ENCODE results near the gene SHOX. TPM values are rescaled to one million over a fixed set of nuclear protein-coding genes. Genes with fewer than 3 reads are reported as not detected.

SHOX gene
- total RNA-seq, 1 donor from 2014 or later, result not detected

DNA sequence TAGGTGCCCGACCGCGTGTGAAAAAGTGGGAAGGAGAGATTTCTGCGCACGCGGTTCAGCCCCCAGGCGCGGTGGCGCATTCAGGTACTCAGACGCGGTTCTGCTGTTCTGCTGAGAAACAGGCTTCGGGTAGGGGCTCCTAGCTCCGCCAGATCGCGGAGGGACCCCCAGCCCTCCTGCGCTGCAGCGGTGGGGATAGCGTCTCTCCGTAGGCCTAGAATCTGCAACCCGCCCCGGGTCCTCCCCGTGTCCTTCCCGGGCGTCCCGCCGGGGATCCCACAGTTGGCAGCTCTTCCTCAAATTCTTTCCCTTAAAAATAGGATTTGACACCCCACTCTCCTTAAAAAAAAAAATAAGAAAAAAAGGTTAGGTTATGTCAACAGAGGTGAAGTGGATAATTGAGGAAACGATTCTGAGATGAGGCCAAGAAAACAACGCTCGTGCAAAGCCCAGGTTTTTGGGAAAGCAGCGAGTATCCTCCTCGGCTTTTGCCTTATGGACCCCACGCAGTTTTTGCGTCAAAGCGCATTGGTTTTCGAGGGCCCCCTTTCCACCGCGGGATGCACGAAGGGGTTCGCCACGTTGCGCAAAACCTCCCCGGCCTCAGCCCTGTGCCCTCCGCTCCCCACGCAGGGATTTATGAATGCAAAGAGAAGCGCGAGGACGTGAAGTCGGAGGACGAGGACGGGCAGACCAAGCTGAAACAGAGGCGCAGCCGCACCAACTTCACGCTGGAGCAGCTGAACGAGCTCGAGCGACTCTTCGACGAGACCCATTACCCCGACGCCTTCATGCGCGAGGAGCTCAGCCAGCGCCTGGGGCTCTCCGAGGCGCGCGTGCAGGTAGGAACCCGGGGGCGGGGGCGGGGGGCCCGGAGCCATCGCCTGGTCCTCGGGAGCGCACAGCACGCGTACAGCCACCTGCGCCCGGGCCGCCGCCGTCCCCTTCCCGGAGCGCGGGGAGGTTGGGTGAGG, 3.7 kb downstream of the SHOX start:
- Mint-ChIP-seq H3K4me3 (no peak overlapping the region), H3K9me3 (no peaks in the 10 kb centered on the region), H3K27me3 (peaks cover 90% of the 10 kb centered on the region), H3K4me1 (ENCODE audit: unreplicated experiment) (peaks cover 8% of the 10 kb centered on the region), H3K27ac (no peak overlapping the region), H3K36me3 (no peaks in the 10 kb centered on the region)
- TF ChIP-seq, protein P1, sequence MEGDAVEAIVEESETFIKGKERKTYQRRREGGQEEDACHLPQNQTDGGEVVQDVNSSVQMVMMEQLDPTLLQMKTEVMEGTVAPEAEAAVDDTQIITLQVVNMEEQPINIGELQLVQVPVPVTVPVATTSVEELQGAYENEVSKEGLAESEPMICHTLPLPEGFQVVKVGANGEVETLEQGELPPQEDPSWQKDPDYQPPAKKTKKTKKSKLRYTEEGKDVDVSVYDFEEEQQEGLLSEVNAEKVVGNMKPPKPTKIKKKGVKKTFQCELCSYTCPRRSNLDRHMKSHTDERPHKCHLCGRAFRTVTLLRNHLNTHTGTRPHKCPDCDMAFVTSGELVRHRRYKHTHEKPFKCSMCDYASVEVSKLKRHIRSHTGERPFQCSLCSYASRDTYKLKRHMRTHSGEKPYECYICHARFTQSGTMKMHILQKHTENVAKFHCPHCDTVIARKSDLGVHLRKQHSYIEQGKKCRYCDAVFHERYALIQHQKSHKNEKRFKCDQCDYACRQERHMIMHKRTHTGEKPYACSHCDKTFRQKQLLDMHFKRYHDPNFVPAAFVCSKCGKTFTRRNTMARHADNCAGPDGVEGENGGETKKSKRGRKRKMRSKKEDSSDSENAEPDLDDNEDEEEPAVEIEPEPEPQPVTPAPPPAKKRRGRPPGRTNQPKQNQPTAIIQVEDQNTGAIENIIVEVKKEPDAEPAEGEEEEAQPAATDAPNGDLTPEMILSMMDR (conservative IDR thresholded peaks at IDR 0.05), result no peak
- peak; percentile 60 for DNase-seq (ENCODE audit: extremely low spot score, unreplicated experiment)

DNA sequence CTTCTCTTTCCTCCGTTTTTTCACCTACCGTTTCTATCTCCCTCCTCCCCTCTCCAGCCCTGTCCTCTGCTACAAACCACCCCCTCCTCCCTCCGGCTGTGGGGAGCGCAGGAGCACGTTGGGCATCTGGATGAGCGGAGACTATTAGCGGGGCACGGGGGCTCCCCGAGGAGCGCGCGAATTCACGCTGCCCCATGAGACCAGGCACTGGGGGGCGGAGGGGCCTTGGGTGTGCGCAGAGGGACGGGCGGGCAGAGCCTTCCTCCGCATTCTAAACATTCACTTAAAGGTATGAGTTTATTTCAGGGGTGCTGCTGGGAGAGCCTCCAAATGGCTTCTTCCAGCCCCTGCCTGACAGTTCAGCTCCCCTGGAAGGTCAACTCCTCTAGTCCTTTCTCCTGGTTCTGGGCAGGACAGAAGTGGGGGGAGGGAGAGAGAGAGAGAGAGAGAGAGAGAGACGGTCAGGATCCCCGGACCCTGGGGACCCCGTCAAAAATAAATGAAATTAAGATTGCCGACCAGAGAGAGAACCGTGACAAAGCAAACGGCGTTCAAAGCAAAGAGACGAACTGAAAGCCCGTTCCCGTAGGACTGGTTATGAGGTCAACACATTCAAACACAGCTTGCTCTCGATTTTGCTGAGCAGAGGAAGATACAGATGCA, 5.0 kb downstream of the SHOX start:
- H3K36me3 Mint-ChIP-seq, result no peaks in the 10 kb centered on the region
- no peaks in the 10 kb centered on the region for H3K9me3 Mint-ChIP-seq
- peaks cover 91% of the 10 kb centered on the region for H3K27me3 Mint-ChIP-seq
- DNase-seq (ENCODE audit: extremely low spot score, unreplicated experiment), result peak; percentile 64
- H3K4me3 Mint-ChIP-seq, result no peak overlapping the region
- H3K27ac Mint-ChIP-seq, result no peak overlapping the region
- TF ChIP-seq, protein P1 (conservative IDR thresholded peaks at IDR 0.05), result no peak
- H3K4me1 Mint-ChIP-seq (ENCODE audit: unreplicated experiment), result peaks cover 8% of the 10 kb centered on the region

DNA sequence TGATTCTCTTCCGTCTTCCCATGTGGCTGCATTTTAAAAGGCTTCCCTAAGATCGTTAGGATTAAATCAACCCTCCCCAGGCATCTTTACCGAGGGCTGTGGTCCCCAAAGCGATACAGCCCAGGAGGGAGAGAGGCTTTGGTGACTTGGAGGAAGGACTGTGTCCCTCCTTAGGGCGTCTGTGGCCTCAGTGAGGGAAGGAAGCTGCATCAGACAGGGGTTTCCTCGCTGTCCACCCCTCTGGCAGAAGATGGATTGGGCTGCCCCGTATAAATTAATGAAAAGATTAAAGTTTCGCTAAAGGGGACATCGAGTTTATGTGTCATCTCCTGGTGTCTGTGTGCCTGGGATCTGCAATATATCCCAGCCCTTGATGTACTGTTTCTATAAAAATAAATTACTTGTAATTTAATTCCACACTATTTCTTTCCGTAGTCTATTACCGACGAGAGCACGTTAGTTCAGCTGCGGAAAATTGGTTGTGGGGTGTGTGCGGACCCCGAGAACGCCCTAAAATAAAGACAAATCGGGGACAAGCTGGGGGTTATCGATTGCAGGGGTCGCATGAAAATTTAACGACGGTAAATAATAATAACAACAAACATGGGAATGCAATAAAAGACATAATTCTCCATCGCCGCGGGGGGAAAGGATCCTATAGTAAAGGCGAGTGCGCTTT, 6.5 kb downstream of the SHOX start:
- Mint-ChIP-seq H3K4me1 (ENCODE audit: unreplicated experiment) (peaks cover 8% of the 10 kb centered on the region), H3K4me3 (peak overlapping the region; percentile 51), H3K27me3 (peaks cover 91% of the 10 kb centered on the region), H3K36me3 (no peaks in the 10 kb centered on the region), H3K27ac (no peak overlapping the region), H3K9me3 (no peaks in the 10 kb centered on the region)
- TF ChIP-seq, protein P1 (conservative IDR thresholded peaks at IDR 0.05), result no peak
- DNase-seq (ENCODE audit: extremely low spot score, unreplicated experiment), result peak; percentile 22

DNA sequence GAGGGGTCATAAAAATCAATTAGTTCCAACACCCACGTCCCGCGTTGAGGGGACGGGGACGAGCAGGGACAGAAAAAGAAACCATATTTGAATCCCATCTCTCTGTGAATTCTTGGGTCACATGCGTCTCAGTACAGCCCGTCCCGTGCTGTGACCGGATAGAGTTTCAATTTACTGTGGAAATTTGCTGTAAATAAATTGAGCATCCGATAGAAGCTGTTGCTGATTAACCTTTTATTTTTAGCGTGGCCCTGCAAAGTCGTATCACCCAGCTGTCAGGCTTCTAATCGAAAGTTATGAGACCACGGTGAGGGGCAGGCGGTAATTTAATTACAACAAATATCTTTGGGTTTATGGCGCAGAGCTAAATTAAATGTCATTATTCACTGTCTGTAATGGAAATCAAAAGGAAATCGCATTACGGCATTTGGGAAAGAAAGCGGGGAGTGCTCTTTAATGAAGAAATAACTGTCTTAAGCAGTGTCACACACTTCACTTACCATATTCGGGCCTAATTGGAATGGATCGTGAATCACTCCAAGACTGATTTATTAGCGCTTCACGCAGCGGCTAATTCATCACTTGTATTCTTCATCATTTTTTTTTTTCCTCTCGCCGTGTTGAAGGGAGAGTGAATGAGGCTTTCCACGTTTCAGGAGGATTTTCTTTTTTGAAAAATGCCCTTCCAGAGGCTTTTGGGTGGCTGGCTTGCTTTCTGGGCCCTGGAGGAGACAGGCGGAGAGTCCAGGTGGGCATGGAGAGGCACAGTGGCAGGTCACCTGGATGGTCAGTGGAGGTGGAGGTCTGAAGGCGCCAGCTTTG, 7.3 kb downstream of the SHOX start:
- DNase-seq (ENCODE audit: extremely low spot score, unreplicated experiment), result peak; percentile 37
- peaks cover 8% of the 10 kb centered on the region for H3K4me1 Mint-ChIP-seq (ENCODE audit: unreplicated experiment)
- TF ChIP-seq, protein P1 (conservative IDR thresholded peaks at IDR 0.05), result no peak
- H3K4me3 Mint-ChIP-seq, result peak overlapping the region; percentile 39
- H3K36me3 Mint-ChIP-seq, result no peaks in the 10 kb centered on the region
- H3K27me3 Mint-ChIP-seq, result peaks cover 91% of the 10 kb centered on the region
- H3K9me3 Mint-ChIP-seq, result no peaks in the 10 kb centered on the region
- no peak overlapping the region for H3K27ac Mint-ChIP-seq
